CD4-positive, alpha-beta T cell (primary cell): ENCODE results near the gene FHIP1B. TPM values are rescaled to one million over a fixed set of nuclear protein-coding genes. Genes with fewer than 3 reads are reported as not detected.

ENCODE experiments used
- ATAC-seq: fragments of 200-7000 bp; cut with Tn5 transposase; one replicate; pipeline ENCODE4 v1.10.0; 2022; ENCODE audit warnings: mild to moderate bottlenecking; ENCODE audit not compliant: poor library complexity
- CTCF ChIA-PET: fragments of 350-600 bp; sonication (Branson Sonifier 250); formaldehyde crosslinking; loops from one replicate; lab custom pipeline; 2021; ENCODE audit warnings: antibody characterized with exemption, inconsistent platforms; lab: Charles Lee
- POLR2A ChIA-PET: fragments of 350-600 bp; sonication (Branson Sonifier 250); formaldehyde crosslinking; loops from one replicate; lab custom pipeline; 2021; ENCODE audit warnings: antibody characterized with exemption, inconsistent platforms; lab: Charles Lee
- DNase-seq, 14 experiments: peaks; one replicate each; pipeline ENCODE4 v3.0.0-alpha.2; 2013 to 2020; ENCODE audit warnings: mixed read lengths in 2 of 14
- H3K27ac ChIP-seq, 2 donors: one replicate each; pipeline versions ENCODE4 v1.5.1 to v1.7.0; 2013; ENCODE audit warnings: low read length in 2 of 2, low read depth in 1 of 2, mild to moderate bottlenecking in 1 of 2
- H3K27me3 ChIP-seq, 2 experiments: 1 replicate in 1 of 2; 2 replicates in 1 of 2; pipeline versions ENCODE4 v1.6.1 to v1.7.0; 2013; ENCODE audit warnings: low read length in 2 of 2, control low read depth in 1 of 2, mild to moderate bottlenecking in 1 of 2, moderate library complexity in 1 of 2; ENCODE audit not compliant: insufficient read depth in 2 of 2, control insufficient read depth in 1 of 2
- H3K36me3 ChIP-seq: one replicate; pipeline ENCODE4 v1.6.1; 2013; ENCODE audit warnings: low read length, control low read depth; ENCODE audit not compliant: insufficient read depth
- H3K4me1 ChIP-seq: one replicate; pipeline ENCODE4 v1.6.1; 2013; ENCODE audit warnings: low read length, control low read depth; ENCODE audit not compliant: insufficient read depth
- H3K4me3 ChIP-seq: one replicate; pipeline ENCODE4 v1.5.1; 2013; ENCODE audit warnings: mild to moderate bottlenecking, low read length, moderate library complexity
- H3K9me3 ChIP-seq, 2 experiments: 1 replicate in 1 of 2; 2 replicates in 1 of 2; pipeline versions ENCODE4 v1.6.1 to v1.7.0; 2013; ENCODE audit warnings: low read length in 2 of 2, mild to moderate bottlenecking in 2 of 2, control low read depth in 1 of 2, moderate library complexity in 1 of 2; ENCODE audit not compliant: control insufficient read depth in 1 of 2, insufficient read depth in 1 of 2
- H3K27ac Mint-ChIP-seq: one replicate; pipeline ENCODE4 v1.8.0; 2020; ENCODE audit warnings: mixed read lengths
- H3K27me3 Mint-ChIP-seq: one replicate; pipeline ENCODE4 v1.8.0; 2021; ENCODE audit warnings: mixed read lengths
- H3K36me3 Mint-ChIP-seq: one replicate; pipeline ENCODE4 v1.8.0; 2021; ENCODE audit warnings: low read depth, mixed read lengths
- H3K4me1 Mint-ChIP-seq: one replicate; pipeline ENCODE4 v1.8.0; 2021; ENCODE audit warnings: low read depth, mixed read lengths
- H3K4me3 Mint-ChIP-seq: one replicate; pipeline ENCODE4 v1.8.0; 2020; ENCODE audit warnings: mild to moderate bottlenecking, mixed read lengths
- H3K9me3 Mint-ChIP-seq: one replicate; pipeline ENCODE4 v1.8.0; 2020; ENCODE audit warnings: mixed read lengths
- CTCF ChIP-seq: fragments of 200-600 bp; IDR thresholded peaks from one replicate; pipeline ENCODE4 v1.8.0; 2022; ENCODE audit warnings: antibody characterized with exemption, mild to moderate bottlenecking
- intact Hi-C, 2 experiments: fragments of 100-400 bp; cut with DNase I in 1 of 2; cut with micrococcal nuclease in 1 of 2; formaldehyde crosslinking; loops; one replicate each; pipeline versions ENCODE4 v1.15.1 to v1.9.0; 2023 to 2025; cut with DNase I, micrococcal nuclease
- total RNA-seq, 174 experiments: library from RNA in 2 of 174; stranded (reverse) in 2 of 174; gene quantifications; one replicate each; pipeline ENCODE4 v1.2.3 and lab custom pipeline; 2021 to 2026

FHIP1B gene
- total RNA-seq, 2 experiments from 2014 or later: 26.7 to 27.7 TPM

- Mint-ChIP-seq H3K9me3 (no peaks in the 10 kb centered on the region), H3K4me3 (no peak overlapping the region), H3K27ac (no peak overlapping the region), H3K4me1 (no peaks in the 10 kb centered on the region), H3K27me3 (peaks cover 40% of the 10 kb centered on the region), H3K36me3 (no peaks in the 10 kb centered on the region)
- ChIA-PET POLR2A (no interaction called here), CTCF (no interaction called here)
- Histone ChIP-seq H3K9me3 (no peaks in the 10 kb centered on the region), H3K27me3 (no peaks in the 10 kb centered on the region), H3K4me1 (no peaks in the 10 kb centered on the region), H3K36me3 (no peaks in the 10 kb centered on the region), H3K4me3 (no peak overlapping the region), H3K27ac (no peak overlapping the region)
- DNase-seq (no peak), ATAC-seq (no peak)
- intact Hi-C loops: no loop called here
- TF ChIP-seq CTCF: no peak
Observed at GRCh38 chr11:6245536-6245935, 11.1 kb upstream of the FHIP1B start.

GRCh38 chr11:6241316-6241715, 6.9 kb upstream of the FHIP1B start:
- ATAC-seq: no peak
- Histone ChIP-seq H3K36me3 (no peaks in the 10 kb centered on the region), H3K4me3 (no peak overlapping the region), H3K4me1 (no peaks in the 10 kb centered on the region), H3K9me3 (peaks cover 0 to 4% of the 10 kb centered on the region in 2 experiments), H3K27ac (no peak overlapping the region), H3K27me3 (no peaks in the 10 kb centered on the region)
- TF ChIP-seq CTCF: no peak
- H3K4me1 Mint-ChIP-seq: no peaks in the 10 kb centered on the region
- no peaks in the 10 kb centered on the region for H3K36me3 Mint-ChIP-seq
- H3K27me3 Mint-ChIP-seq: peaks cover 36% of the 10 kb centered on the region
- intact Hi-C loops: no loop called here
- no peak overlapping the region for H3K27ac Mint-ChIP-seq
- DNase-seq: no peak
- ChIA-PET POLR2A (interaction anchor here (1.3 kb wide), 1 partner anchor 10 kb away, joined by 3 read pairs; no protein-coding TSS in a partner anchor), CTCF (no interaction called here)
- no peak overlapping the region for H3K4me3 Mint-ChIP-seq
- H3K9me3 Mint-ChIP-seq: no peaks in the 10 kb centered on the region

- ATAC-seq (no peak), DNase-seq (no peak)
- H3K36me3 Mint-ChIP-seq: no peaks in the 10 kb centered on the region
- peaks cover 36% of the 10 kb centered on the region for H3K27me3 Mint-ChIP-seq
- H3K4me1 ChIP-seq: no peaks in the 10 kb centered on the region
- peaks cover 0 to 4% of the 10 kb centered on the region in 2 experiments for H3K9me3 ChIP-seq
- H3K4me1 Mint-ChIP-seq: no peaks in the 10 kb centered on the region
- H3K36me3 ChIP-seq: no peaks in the 10 kb centered on the region
- no peak overlapping the region for H3K27ac Mint-ChIP-seq
- H3K27ac ChIP-seq: no peak overlapping the region
- intact Hi-C loops: no loop called here
- no peaks in the 10 kb centered on the region for H3K27me3 ChIP-seq
- no peak for TF ChIP-seq CTCF
- H3K4me3 ChIP-seq: no peak overlapping the region
- CTCF ChIA-PET: no interaction called here
- no peaks in the 10 kb centered on the region for H3K9me3 Mint-ChIP-seq
- H3K4me3 Mint-ChIP-seq: no peak overlapping the region
- POLR2A ChIA-PET: interaction anchor here (1.3 kb wide), 1 partner anchor 10 kb away, joined by 3 read pairs; no protein-coding TSS in a partner anchor
Observed at GRCh38 chr11:6240781-6241180, 6.3 kb upstream of the FHIP1B start.
